Peyer's patch (tissue), 4 donors: ENCODE data around the gene WBP2. TPM values are rescaled to one million over a fixed set of nuclear protein-coding genes. Genes with fewer than 3 reads are reported as not detected.

Experiments
- DNase-seq, 3 donors: peaks; one replicate each; pipeline ENCODE4 v3.0.0-alpha.2; 2017 to 2019
- H3K27ac ChIP-seq, 4 donors: fragments of 200-600 bp; sonication (generic); one replicate each; pipeline ENCODE4 v1.5.1; 2016 to 2019
- H3K27me3 ChIP-seq, 2 donors: fragments of 200-600 bp; sonication (generic); one replicate each; pipeline ENCODE4 v1.5.1; 2019
- H3K36me3 ChIP-seq, 3 donors: fragments of 200-600 bp; sonication (generic); one replicate each; pipeline ENCODE4 v1.5.1; 2016 to 2019
- H3K4me1 ChIP-seq, 4 donors: fragments of 200-600 bp; sonication (generic); one replicate each; pipeline ENCODE4 v1.5.1; 2016 to 2019
- H3K4me3 ChIP-seq, 4 donors: fragments of 200-600 bp; sonication (generic); 1 replicate in 3 of 4; 2 replicates in 1 of 4; pipeline ENCODE4 v1.5.1; 2016 to 2019; ENCODE audit warnings: mild to moderate bottlenecking in 1 of 4
- H3K9me3 ChIP-seq, 4 donors: fragments of 200-600 bp; sonication (generic); one replicate each; pipeline ENCODE4 v1.5.1; 2016 to 2019; ENCODE audit warnings: mild to moderate bottlenecking in 1 of 4
- POLR2A ChIP-seq, 2 donors: fragments of 450-650 bp; IDR thresholded peaks; one replicate each; pipeline ENCODE4 v1.5.1; 2017; ENCODE audit warnings: antibody characterized with exemption in 2 of 2, mild to moderate bottlenecking in 2 of 2, moderate library complexity in 2 of 2
- total RNA-seq, 4 donors: library from RNA; depleted of rRNA; stranded (reverse); fragments of >200 nt; gene quantifications; one replicate each; pipeline ENCODE4 v1.1.0, GENCODE V29; 2016
- TF ChIP-seq, protein P1 (sequence below), 6 experiments: fragments of 450-650 bp in 4 of 6; fragments of 200-600 bp in 2 of 6; sonication (generic) in 1 of 6; IDR thresholded peaks; one replicate each; pipeline ENCODE4 v1.5.1; 2017 to 2019; ENCODE audit warnings: antibody characterized with exemption in 6 of 6, mild to moderate bottlenecking in 3 of 6, moderate library complexity in 1 of 6

The WBP2 gene
- total RNA-seq, 4 donors from 2014 or later, result 45.4 to 61.4 (median 53.7) TPM

DNA sequence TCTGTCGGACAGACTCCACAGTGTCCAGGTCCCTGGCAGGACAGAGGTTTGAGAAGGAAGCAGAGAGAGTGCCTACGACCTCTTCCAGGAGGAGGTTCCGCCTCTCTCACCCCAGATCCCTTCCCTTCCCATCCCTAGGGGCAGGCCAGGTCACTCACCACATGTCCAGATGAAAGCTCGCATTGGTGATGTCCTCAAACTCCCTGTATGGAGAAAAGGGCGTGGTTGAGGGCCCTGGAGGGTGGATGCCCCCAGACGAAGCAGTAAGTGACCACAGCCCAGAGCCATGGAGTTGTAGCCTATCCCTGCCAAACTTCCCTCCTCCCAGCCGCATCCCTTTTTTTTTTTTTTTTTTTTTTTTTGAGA is 14.4 kb downstream of the WBP2 start:
- Histone ChIP-seq H3K36me3 (peaks cover 0 to 15% (median 0%) of the 10 kb centered on the region in 3 donors), H3K4me1 (peaks cover 0 to 20% (median 16%) of the 10 kb centered on the region in 4 donors), H3K27ac (no peak overlapping the region), H3K9me3 (no peaks in the 10 kb centered on the region), H3K4me3 (no peak overlapping the region), H3K27me3 (no peaks in the 10 kb centered on the region)
- DNase-seq, result no peak
- no peak for TF ChIP-seq POLR2A (IDR thresholded peaks at IDR 0.05)
- TF ChIP-seq, protein P1, sequence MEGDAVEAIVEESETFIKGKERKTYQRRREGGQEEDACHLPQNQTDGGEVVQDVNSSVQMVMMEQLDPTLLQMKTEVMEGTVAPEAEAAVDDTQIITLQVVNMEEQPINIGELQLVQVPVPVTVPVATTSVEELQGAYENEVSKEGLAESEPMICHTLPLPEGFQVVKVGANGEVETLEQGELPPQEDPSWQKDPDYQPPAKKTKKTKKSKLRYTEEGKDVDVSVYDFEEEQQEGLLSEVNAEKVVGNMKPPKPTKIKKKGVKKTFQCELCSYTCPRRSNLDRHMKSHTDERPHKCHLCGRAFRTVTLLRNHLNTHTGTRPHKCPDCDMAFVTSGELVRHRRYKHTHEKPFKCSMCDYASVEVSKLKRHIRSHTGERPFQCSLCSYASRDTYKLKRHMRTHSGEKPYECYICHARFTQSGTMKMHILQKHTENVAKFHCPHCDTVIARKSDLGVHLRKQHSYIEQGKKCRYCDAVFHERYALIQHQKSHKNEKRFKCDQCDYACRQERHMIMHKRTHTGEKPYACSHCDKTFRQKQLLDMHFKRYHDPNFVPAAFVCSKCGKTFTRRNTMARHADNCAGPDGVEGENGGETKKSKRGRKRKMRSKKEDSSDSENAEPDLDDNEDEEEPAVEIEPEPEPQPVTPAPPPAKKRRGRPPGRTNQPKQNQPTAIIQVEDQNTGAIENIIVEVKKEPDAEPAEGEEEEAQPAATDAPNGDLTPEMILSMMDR (IDR thresholded peaks at IDR 0.05), result no peak

DNA sequence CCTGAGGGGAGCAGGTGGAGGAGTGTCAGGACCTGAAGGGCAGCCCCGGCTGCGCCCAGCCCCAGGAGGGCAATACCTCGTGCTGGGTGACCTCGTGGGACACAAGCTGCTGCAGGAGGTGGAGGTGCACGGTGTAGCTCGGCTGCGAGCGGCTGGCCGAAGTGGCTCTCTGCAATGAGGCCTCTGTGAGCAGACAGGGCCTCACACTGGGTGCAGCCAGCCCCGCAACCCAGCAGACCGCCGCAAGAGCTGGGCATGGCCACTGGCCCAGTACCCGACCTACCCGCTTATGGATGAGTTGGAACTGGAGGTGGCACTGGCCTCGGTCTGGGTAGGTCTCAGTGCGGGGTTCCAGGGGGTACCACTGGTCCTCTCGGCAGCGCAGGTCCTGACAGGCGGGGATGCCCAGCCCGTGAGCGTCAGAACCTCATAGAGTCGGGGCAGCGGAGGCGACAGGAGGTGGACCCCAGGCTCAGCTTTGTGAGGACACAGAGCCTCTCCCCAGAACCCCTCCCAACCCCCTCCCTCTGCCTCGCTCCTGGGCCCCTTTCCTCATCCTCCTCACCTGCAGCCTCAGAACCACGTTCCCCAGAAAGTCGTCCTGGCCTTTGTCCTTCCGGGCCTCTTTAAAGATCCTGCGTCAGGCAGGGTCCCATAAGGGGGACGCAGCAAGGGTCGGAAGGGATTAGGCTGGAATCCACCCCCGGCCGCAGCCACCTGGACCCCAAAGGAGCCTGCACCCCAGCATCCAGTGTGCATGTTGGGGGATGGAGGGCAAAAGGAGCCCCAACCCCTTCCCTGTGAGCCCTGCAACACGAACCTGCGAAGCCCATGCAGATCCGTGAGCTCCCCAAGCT is 15.0 kb downstream of the WBP2 start:
- H3K9me3 ChIP-seq, result no peaks in the 10 kb centered on the region
- no peak overlapping the region for H3K4me3 ChIP-seq
- no peaks in the 10 kb centered on the region for H3K27me3 ChIP-seq
- no peak for DNase-seq
- no peak overlapping the region for H3K27ac ChIP-seq
- H3K4me1 ChIP-seq, result peaks cover 0 to 20% (median 10%) of the 10 kb centered on the region in 4 donors
- TF ChIP-seq POLR2A (IDR thresholded peaks at IDR 0.05), result no peak
- TF ChIP-seq, protein P1 (IDR thresholded peaks at IDR 0.05), result no peak
- H3K36me3 ChIP-seq, result peaks cover 0 to 19% (median 0%) of the 10 kb centered on the region in 3 donors

DNA sequence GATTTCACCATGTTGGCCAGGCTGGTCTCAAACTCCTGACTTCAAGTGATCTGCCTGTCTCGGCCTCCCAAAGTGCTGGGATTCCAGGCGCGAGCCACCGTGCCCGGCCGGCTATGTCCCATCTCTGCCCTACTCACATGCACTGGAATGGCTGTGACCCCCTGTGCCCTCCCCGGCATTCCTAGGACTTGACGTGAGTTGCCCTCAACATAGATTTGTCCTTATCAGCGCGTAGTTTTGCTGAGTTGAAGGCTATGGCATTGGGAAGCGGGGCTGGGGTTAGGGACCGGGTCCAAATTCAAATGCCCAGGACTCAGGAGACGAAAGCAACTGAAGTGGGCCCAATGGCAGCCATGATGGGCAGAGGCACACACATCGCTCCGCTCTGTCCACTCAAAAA is 16.7 kb downstream of the WBP2 start:
- peaks cover 0 to 24% (median 0%) of the 10 kb centered on the region in 3 donors for H3K36me3 ChIP-seq
- H3K27me3 ChIP-seq, result no peaks in the 10 kb centered on the region
- H3K4me1 ChIP-seq, result peaks cover 0 to 10% (median 2%) of the 10 kb centered on the region in 4 donors
- no peak overlapping the region for H3K4me3 ChIP-seq
- H3K27ac ChIP-seq, result no peak overlapping the region
- TF ChIP-seq, protein P1 (IDR thresholded peaks at IDR 0.05), result no peak
- TF ChIP-seq POLR2A (IDR thresholded peaks at IDR 0.05), result no peak
- no peak for DNase-seq
- no peaks in the 10 kb centered on the region for H3K9me3 ChIP-seq

DNA sequence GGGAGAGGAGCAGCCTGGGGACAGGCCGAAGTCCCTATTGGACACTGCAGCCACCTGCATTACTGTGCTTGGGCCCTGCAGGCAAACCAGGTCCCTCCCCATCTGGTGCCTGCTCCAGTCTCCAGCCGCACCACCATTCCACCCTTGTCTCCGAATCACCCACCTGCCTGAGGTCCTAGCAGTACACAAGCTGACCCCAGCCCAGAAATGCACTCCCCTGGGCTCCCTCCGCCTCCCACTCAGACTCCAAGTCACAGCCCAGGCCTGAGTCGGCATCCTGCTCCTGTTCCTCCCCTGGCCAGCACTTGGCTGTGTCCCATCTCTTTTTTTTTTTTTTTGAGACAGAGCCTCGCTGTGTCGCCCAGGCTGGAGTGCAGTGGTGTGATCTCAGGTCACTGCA is 17.2 kb downstream of the WBP2 start:
- TF ChIP-seq, protein P1 (IDR thresholded peaks at IDR 0.05), result no peak
- no peak for TF ChIP-seq POLR2A (IDR thresholded peaks at IDR 0.05)
- Histone ChIP-seq H3K27ac (no peak overlapping the region), H3K36me3 (peaks cover 0 to 24% (median 0%) of the 10 kb centered on the region in 3 donors), H3K4me3 (no peak overlapping the region), H3K27me3 (no peaks in the 10 kb centered on the region), H3K4me1 (peaks cover 0 to 9% (median 4%) of the 10 kb centered on the region in 4 donors), H3K9me3 (no peaks in the 10 kb centered on the region)
- DNase-seq, result no peak

DNA sequence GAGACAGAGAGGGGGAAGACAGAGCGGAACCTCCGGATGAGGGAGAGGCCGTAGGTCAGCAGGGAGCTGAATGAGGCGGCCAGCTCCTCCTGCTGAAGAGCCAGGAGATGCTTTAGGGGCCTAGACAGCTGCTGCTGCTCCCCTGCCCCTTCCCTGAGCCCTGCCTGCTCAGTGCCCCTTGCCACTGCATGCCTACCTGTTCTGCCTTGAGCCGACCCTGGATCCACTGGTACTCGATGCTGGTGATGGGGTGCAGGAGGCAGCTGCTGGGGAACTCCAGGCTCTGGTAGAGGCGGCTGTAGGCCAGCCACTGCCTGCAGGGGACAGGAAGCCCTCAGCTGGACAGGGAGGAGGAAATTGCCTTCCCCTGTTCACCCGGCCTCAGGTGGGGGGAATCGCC is 18.5 kb downstream of the WBP2 start:
- Histone ChIP-seq H3K4me3 (no peak overlapping the region), H3K27me3 (no peaks in the 10 kb centered on the region), H3K27ac (no peak overlapping the region), H3K36me3 (peaks cover 0 to 24% (median 0%) of the 10 kb centered on the region in 3 donors), H3K9me3 (no peaks in the 10 kb centered on the region), H3K4me1 (peaks cover 0 to 11% (median 3%) of the 10 kb centered on the region in 4 donors)
- TF ChIP-seq, protein P1 (IDR thresholded peaks at IDR 0.05), result no peak
- no peak for TF ChIP-seq POLR2A (IDR thresholded peaks at IDR 0.05)
- no peak for DNase-seq
